ENCODE data around the gene MITD1. TPM values are rescaled to one million over a fixed set of nuclear protein-coding genes. Genes with fewer than 3 reads are reported as not detected.

MITD1 gene
- polyA plus RNA-seq, 1 donor from 2014 or later: 87.7 TPM

DNA sequence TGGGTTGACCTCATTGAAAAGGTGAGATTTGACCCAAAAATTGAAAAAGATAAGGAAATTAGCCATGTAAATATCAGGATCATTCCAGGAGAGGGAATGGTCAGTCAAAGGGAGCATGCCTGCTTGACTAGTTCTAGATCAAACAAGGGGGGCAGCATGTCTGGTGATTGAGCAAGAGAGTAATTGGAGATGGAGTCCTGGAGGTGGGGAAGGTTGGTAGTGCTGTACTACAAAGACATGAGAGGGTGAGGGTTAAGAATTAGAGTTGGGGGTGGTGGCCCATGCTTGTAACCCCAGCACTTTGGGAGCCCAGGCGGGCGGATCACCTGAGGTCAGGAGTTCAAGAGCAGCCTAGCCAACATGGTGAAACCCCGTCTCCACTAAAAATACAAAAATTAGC, 2.2 kb upstream of the MITD1 start:
- Histone ChIP-seq H3K4me2 (ENCODE audit: low read length) (no peak overlapping the region), H2AFZ (ENCODE audit: low read depth, low read length) (no peak overlapping the region), H3K79me2 (replicated peaks; ENCODE audit: insufficient read depth, low read length) (peaks cover 53% of the 10 kb centered on the region), H3K36me3 (ENCODE audit: insufficient read depth, low read length) (no peaks in the 10 kb centered on the region), H4K20me1 (ENCODE audit: insufficient read depth) (no peaks in the 10 kb centered on the region), H3F3A (ENCODE audit: insufficient read depth, low read length, poor library complexity, severe bottlenecking) (no peaks in the 10 kb centered on the region), H3K27me3 (ENCODE audit: insufficient read depth, low read depth, low read length) (no peaks in the 10 kb centered on the region), H3K9me3 (ENCODE audit: low read length) (no peaks in the 10 kb centered on the region), H3K27ac (ENCODE audit: low read length) (no peak overlapping the region), H3K9ac (ENCODE audit: low read length) (no peak overlapping the region), H3K4me3 (ENCODE audit: low read length) (peak overlapping the region; percentile 10), H3K9me2 (ENCODE audit: insufficient read depth, low read length) (no peaks in the 10 kb centered on the region)
- no peak for TF ChIP-seq RAD21 (conservative IDR thresholded peaks at IDR 0.05)
- no peak for TF ChIP-seq EP300 (conservative IDR thresholded peaks at IDR 0.05; ENCODE audit: poor library complexity, severe bottlenecking)
- TF ChIP-seq, protein P1, sequence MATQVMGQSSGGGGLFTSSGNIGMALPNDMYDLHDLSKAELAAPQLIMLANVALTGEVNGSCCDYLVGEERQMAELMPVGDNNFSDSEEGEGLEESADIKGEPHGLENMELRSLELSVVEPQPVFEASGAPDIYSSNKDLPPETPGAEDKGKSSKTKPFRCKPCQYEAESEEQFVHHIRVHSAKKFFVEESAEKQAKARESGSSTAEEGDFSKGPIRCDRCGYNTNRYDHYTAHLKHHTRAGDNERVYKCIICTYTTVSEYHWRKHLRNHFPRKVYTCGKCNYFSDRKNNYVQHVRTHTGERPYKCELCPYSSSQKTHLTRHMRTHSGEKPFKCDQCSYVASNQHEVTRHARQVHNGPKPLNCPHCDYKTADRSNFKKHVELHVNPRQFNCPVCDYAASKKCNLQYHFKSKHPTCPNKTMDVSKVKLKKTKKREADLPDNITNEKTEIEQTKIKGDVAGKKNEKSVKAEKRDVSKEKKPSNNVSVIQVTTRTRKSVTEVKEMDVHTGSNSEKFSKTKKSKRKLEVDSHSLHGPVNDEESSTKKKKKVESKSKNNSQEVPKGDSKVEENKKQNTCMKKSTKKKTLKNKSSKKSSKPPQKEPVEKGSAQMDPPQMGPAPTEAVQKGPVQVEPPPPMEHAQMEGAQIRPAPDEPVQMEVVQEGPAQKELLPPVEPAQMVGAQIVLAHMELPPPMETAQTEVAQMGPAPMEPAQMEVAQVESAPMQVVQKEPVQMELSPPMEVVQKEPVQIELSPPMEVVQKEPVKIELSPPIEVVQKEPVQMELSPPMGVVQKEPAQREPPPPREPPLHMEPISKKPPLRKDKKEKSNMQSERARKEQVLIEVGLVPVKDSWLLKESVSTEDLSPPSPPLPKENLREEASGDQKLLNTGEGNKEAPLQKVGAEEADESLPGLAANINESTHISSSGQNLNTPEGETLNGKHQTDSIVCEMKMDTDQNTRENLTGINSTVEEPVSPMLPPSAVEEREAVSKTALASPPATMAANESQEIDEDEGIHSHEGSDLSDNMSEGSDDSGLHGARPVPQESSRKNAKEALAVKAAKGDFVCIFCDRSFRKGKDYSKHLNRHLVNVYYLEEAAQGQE (IDR thresholded peaks at IDR 0.05; ENCODE audit: borderline replicate concordance): no peak
- no peak for TF ChIP-seq MXI1 (conservative IDR thresholded peaks at IDR 0.05; ENCODE audit: poor library complexity, severe bottlenecking)
- no peak for TF ChIP-seq EZH2 (IDR thresholded peaks at IDR 0.05; ENCODE audit: borderline replicate concordance, insufficient read depth, low read length, poor library complexity, severe bottlenecking)
- TF ChIP-seq TAF1 (IDR thresholded peaks at IDR 0.05; ENCODE audit: low read depth): no peak
- TF ChIP-seq POLR2AphosphoS5 (IDR thresholded peaks at IDR 0.05): no peak
- TF ChIP-seq SMC3 (conservative IDR thresholded peaks at IDR 0.05; ENCODE audit: poor library complexity): no peak
- TF ChIP-seq, protein P2, sequence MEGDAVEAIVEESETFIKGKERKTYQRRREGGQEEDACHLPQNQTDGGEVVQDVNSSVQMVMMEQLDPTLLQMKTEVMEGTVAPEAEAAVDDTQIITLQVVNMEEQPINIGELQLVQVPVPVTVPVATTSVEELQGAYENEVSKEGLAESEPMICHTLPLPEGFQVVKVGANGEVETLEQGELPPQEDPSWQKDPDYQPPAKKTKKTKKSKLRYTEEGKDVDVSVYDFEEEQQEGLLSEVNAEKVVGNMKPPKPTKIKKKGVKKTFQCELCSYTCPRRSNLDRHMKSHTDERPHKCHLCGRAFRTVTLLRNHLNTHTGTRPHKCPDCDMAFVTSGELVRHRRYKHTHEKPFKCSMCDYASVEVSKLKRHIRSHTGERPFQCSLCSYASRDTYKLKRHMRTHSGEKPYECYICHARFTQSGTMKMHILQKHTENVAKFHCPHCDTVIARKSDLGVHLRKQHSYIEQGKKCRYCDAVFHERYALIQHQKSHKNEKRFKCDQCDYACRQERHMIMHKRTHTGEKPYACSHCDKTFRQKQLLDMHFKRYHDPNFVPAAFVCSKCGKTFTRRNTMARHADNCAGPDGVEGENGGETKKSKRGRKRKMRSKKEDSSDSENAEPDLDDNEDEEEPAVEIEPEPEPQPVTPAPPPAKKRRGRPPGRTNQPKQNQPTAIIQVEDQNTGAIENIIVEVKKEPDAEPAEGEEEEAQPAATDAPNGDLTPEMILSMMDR (IDR thresholded peaks at IDR 0.05; ENCODE audit: poor library complexity, severe bottlenecking): no peak

DNA sequence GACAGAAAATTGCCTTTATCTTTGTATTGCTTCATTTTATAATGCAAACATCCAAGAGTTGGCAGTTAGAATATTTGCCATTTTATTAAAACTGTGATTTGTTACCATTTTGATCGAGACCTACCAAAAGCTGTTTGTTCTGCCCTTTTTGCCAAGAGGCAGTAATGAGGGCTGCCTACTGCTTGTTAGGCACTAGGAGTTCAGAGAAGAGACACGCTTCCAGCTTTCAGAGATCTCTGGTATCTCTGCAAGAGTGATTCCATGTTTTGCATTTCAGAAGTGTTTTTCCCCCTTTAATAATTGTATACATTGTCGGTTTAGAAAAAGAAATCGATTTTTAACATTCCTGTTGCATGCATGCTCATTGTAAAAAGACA, 754 bp upstream of the MITD1 start:
- no peaks in the 10 kb centered on the region for H3K27me3 ChIP-seq (ENCODE audit: insufficient read depth, low read depth, low read length)
- H4K20me1 ChIP-seq (ENCODE audit: insufficient read depth): no peaks in the 10 kb centered on the region
- TF ChIP-seq SMC3 (conservative IDR thresholded peaks at IDR 0.05; ENCODE audit: poor library complexity): no peak
- no peak for TF ChIP-seq EZH2 (IDR thresholded peaks at IDR 0.05; ENCODE audit: borderline replicate concordance, insufficient read depth, low read length, poor library complexity, severe bottlenecking)
- TF ChIP-seq, protein P2 (IDR thresholded peaks at IDR 0.05; ENCODE audit: poor library complexity, severe bottlenecking): no peak
- TF ChIP-seq MXI1 (conservative IDR thresholded peaks at IDR 0.05; ENCODE audit: poor library complexity, severe bottlenecking): no peak
- TF ChIP-seq TAF1 (IDR thresholded peaks at IDR 0.05; ENCODE audit: low read depth): no peak
- TF ChIP-seq, protein P1 (IDR thresholded peaks at IDR 0.05; ENCODE audit: borderline replicate concordance): no peak
- TF ChIP-seq RAD21 (conservative IDR thresholded peaks at IDR 0.05): no peak
- no peak for TF ChIP-seq POLR2AphosphoS5 (IDR thresholded peaks at IDR 0.05)
- no peak for TF ChIP-seq EP300 (conservative IDR thresholded peaks at IDR 0.05; ENCODE audit: poor library complexity, severe bottlenecking)
- peak overlapping the region; percentile 53 for H2AFZ ChIP-seq (ENCODE audit: low read depth, low read length)
- H3K9me3 ChIP-seq (ENCODE audit: low read length): no peaks in the 10 kb centered on the region
- peak overlapping the region; percentile 87 for H3K4me3 ChIP-seq (ENCODE audit: low read length)
- H3K27ac ChIP-seq (ENCODE audit: low read length): peak overlapping the region; percentile 82
- H3K36me3 ChIP-seq (ENCODE audit: insufficient read depth, low read length): no peaks in the 10 kb centered on the region
- peak overlapping the region; percentile 77 for H3K9ac ChIP-seq (ENCODE audit: low read length)
- H3F3A ChIP-seq (ENCODE audit: insufficient read depth, low read length, poor library complexity, severe bottlenecking): no peaks in the 10 kb centered on the region
- H3K9me2 ChIP-seq (ENCODE audit: insufficient read depth, low read length): no peaks in the 10 kb centered on the region
- H3K4me2 ChIP-seq (ENCODE audit: low read length): peak overlapping the region; percentile 98
- peaks cover 53% of the 10 kb centered on the region for H3K79me2 ChIP-seq (replicated peaks; ENCODE audit: insufficient read depth, low read length)
